OCI-M1 (cell line): ENCODE data around the gene SNRNP70.
A peak's percentile ranks its signal among the peaks of the same experiment; 100 is the strongest.
"Not testable (repeated sequence)": the region's sequence is repeated elsewhere in the genome, so short reads cannot be mapped to it uniquely, and the experiment has no call there.

Experiments
- DNase-seq: peaks from one replicate; lab custom pipeline; 2025; lab: John Stamatoyannopoulos, UW

SNRNP70 gene, protein sequence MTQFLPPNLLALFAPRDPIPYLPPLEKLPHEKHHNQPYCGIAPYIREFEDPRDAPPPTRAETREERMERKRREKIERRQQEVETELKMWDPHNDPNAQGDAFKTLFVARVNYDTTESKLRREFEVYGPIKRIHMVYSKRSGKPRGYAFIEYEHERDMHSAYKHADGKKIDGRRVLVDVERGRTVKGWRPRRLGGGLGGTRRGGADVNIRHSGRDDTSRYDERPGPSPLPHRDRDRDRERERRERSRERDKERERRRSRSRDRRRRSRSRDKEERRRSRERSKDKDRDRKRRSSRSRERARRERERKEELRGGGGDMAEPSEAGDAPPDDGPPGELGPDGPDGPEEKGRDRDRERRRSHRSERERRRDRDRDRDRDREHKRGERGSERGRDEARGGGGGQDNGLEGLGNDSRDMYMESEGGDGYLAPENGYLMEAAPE

GRCh38 chr19:49085020-49085867 lies at the start of gene SNRNP70:
Gene SNRNP70 (plus strand): TSS chr19:49085451. CDS start chr19:49086415, 964 bp downstream.
- DNase-seq, result peak; percentile 100

- peak; percentile 82 for DNase-seq
Measured at GRCh38 chr19:49036815-49037214, 48.4 kb upstream of the SNRNP70 start, which contains the start of gene CGB1. Gene CGB1 (minus strand): TSS chr19:49036895. CDS start chr19:49036711, 184 bp downstream.

DNA sequence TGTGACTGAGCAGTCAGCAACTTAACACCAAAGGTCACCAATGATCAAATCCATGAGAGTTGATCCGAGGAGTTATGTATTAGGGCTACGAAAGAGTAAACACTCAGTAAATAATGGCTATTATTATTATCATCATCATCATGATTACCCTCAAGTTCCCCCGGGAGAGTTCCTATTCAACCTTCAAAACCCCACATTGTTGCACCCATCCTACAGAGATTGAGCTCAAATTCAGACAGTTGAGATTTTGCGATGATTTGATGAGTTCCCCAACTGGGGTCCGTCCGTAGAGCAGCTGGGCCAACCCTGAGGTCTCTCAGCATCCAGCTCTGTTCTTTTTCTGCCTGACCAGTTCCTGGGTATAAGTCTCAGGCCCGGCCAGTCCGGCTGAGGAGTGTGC lies 47.1 kb upstream of the SNRNP70 start:
- not testable (repeated sequence) for DNase-seq

DNA sequence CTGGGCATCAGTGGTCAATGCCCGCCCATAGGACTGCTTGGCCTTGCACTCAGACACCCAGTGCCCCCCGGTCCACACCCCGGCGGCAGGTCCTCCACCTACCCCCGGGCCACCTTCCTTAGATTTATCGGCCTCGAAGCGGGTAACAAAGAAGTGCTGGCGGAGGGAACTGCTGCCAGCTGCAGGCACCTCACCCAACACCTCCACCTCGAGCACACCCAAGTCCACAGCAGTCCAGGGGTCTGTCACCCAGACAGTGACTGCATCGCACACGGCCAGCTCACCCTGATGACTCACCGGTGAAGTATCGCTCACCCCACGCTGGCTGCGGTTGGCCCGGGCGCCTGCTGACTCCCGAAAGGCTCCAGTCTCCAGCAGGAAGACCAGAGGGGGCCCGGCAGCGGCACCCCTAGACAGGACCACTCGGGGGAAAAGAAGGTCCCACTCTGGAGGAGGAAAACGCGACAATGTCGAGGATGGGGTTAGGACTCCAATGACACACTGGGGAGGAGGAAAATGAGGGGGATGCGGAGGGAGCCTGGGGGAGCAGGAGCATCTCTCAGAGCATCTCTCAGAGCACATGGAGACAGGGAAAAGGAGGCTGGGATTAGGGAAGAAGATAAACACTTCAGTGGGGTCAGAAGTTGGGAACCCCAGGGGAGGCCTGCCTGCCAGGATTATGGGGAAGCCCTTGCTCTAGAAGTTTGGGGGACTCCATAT lies 46.5 kb upstream of the SNRNP70 start:
- DNase-seq, result not testable (repeated sequence)

DNA sequence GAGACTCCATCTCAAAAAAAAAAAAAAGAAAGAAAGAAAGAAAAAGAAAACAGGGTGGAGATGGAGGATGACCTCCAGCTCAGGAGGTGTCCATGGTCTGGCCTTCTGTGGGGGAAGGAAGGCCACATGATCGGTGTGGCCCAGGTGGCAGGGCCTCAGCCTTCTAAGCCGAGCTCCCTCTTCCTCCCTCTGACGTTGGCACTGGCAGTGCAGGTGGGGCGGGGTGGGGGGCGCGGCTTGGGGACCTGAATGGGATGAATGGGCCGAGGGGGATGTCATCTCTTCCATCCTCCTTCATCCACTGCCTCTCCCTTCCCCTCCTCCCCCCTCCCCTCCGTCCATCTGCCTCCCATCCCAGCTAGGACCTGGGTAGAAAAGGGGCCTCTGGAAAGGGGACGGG lies 45.5 kb upstream of the SNRNP70 start:
- not testable (repeated sequence) for DNase-seq

DNA sequence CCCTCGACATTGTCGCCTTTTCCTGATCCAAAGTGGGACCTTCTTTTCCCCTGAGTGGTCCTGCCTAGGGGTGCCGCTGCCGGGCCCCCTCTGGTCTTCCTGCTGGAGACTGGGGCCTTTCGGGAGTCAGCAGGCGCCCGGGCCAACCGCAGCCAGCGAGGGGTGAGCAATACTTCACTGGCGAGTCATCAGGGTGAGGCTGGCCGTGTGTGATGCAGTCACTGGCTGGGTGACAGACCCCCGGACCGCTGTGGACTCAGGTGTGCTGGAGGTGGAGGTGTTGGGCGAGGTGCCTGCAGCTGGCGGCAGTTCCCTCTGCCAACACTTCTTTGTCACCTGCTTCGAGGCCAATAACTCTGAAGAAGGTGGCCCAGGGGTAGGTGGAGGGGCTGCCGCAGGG lies 43.1 kb upstream of the SNRNP70 start:
- no peak for DNase-seq

DNA sequence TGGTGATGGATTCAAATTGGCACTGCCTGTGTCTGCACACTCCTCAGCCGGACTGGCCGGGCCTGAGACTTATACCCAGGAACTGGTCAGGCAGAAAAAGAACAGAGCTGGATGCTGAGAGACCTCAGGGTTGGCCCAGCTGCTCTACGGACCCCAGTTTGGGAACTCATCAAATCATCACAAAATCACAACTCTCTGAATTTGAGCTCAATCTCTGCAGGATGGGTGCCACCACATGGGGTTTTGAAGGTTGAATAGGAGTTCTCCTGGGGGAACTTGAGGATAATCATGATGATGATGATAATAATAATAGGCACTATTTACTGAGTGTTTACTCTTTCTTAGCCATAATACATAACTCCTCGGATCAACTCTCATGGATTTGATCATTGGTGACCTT lies 42.6 kb upstream of the SNRNP70 start:
- not testable (repeated sequence) for DNase-seq

DNA sequence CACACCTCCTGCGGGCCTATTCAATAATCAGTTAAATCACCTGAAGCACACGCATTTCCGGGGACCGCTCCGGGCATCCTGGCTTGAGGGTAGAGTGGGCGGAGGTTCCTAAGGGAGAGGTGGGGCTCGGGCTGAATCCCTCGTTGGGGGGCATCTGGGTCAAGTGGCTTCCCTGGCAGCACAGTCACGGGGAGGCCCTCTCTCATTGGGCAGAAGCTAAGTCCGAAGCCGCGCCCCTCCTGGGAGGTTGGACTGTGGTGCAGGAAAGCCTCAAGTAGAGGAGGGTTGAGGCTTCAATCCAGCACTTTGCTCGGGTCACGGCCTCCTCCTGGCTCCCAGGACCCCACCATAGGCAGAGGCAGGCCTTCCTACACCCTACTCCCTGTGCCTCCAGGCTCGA lies 41.7 kb upstream of the SNRNP70 start, which contains the start of gene CGB5:
TSS of gene CGB5 (plus strand) at position 301 of the 400 bp plus-strand sequence. CDS start 362 bp downstream, outside the sequence.
- DNase-seq, result not testable (repeated sequence)

DNA sequence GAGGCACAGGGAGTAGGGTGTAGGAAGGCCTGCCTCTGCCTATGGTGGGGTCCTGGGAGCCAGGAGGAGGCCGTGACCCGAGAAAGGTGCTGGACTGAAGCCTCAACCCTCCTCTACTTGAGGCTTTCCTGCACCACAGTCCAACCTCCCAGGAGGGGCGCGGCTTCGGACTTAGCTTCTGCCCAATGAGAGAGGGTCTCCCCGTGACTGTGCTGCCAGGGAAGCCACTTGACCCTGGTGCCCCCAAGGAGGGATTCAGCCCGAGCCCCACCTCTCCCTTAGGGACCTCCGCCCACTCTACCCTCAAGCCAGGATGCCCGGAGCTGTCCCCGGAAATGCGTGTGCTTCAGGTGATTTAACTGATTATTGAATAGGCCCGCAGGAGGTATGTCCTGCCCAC lies 36.2 kb upstream of the SNRNP70 start, which contains the start of gene CGB8:
TSS of gene CGB8 (minus strand) at position 101 of the 400 bp plus-strand sequence. CDS start 372 bp downstream, outside the sequence.
- not testable (repeated sequence) for DNase-seq

DNA sequence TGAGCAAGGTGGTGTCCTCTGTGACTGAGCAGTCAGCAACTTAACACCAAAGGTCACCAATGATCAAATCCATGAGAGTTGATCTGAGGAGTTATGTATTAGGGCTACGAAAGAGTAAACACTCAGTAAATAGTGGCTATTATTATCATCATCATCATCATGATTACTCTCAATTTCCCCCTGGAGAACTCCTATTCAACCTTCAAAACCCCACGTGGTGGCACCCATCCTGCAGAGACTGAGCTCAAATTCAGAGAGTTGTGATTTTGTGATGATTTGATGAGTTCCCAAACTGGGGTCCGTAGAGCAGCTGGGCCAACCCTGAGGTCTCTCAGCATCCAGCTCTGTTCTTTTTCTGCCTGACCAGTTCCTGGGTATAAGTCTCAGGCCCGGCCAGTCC lies 35.4 kb upstream of the SNRNP70 start:
- not testable (repeated sequence) for DNase-seq

DNA sequence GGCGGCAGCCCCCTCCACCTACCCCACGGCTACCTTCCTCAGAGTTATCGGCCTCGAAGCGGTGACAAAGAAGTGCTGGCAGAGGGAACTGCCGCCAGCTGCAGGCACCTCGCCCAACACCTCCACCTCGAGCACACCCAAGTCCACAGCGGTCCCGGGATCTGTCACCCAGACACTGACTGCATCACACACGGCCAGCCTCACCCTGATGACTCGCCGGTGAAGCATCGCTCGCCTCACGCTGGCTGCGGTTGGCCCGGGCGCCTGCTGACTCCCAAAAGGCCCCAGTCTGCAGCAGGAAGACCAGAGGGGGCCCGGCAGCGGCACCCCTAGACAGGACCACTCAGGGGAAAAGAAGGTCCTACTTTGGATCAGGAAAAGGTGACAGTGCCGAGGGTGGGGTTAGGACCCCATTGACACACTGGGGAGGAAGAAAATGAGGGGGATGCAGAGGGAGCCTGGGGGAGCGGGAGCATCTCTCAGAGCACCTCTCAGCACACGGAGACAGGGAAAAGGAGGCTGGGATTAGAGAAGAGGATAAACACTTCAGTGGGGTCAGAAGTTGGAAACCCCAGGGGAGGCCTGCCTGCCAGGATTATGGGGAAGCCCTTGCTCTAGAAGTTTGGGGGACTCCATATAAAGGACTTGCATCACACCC lies 34.7 kb upstream of the SNRNP70 start:
- not testable (repeated sequence) for DNase-seq

DNA sequence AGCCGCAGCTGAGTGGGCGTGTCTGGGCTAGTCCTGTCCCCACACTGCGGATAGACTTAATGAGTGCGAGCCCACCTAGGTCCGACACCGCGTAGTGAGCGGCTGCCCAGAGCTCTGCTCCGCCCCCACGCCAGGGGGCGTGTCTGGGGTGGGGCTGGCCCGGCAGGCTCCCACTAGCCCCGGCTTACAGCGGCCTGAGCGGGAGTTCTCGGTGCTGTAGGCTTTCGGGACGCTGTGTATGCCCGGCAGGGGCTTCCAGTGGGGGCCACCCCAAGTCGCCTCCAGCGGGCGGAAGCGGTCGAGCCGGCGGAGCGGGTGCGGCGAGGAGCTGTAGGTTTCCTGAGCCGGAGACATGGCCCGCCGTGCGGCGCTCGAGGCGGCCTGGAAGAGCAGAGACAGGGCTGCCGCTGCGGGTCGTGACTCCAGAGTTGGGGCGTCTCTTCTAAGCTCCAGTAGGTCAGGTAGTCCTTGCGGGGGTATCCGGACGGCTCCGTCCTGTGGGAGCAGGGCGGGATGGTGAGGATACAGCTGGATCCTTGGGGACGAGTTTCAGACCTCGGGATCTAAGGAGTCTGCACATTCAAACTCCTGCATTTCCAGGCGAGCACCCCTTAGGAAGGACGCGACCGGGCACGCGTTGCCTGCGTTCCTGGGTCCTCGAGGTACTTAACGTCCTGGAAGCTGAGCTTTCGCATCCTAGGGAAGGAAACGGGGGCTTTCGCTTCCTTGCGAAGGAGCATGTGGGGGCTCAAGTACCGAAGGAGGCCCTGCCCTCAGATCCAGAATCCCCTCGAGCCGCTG lies 28.9 kb upstream of the SNRNP70 start:
- peak; percentile 70 for DNase-seq

GRCh38 chr19:49056902-49057596 lies 28.2 kb upstream of the SNRNP70 start:
- DNase-seq, result not testable (repeated sequence)

DNA sequence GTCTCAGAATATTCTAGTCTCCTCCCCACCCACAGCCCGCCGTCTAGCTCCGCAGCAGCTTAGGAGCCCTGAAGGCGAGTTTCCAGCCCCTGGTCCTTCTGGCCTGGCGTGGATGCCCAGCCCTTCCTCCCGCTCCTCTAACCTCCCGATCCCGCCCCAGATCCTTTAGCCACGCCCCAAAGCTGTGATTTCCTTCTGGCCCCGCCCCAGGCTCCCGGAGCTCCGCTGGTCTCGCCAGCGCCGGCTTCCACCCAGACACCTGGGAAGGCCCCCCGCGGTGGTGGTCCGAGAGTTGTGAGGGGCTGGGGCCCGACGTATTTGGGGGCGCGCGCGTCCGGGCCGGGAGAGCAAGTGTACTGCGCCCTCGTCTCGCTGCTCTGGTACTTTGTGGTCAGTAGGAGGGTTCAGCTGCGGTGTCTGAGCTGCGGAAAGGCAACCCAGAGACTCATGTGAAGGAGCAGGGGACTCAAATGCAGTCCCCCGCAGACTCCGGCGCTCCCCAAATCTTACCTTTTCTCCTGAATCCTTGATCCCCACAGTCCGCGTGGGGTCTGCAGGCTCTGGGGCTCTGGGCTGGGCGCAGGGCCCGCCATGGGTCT lies 27.5 kb upstream of the SNRNP70 start, which contains the start of gene CGB7:
TSS of gene CGB7 (minus strand) at position 114 of the 599 bp plus-strand sequence. CDS start 2,374 bp downstream, outside the sequence.
- no peak for DNase-seq

- no peak for DNase-seq
Measured at GRCh38 chr19:49058562-49058961, 26.7 kb upstream of the SNRNP70 start.

GRCh38 chr19:49059053-49059452 lies 26.2 kb upstream of the SNRNP70 start:
- no peak for DNase-seq

- DNase-seq, result no peak
Measured at GRCh38 chr19:49061000-49061399, 24.3 kb upstream of the SNRNP70 start.

- no peak for DNase-seq
Measured at GRCh38 chr19:49061445-49061844, 23.8 kb upstream of the SNRNP70 start.

DNA sequence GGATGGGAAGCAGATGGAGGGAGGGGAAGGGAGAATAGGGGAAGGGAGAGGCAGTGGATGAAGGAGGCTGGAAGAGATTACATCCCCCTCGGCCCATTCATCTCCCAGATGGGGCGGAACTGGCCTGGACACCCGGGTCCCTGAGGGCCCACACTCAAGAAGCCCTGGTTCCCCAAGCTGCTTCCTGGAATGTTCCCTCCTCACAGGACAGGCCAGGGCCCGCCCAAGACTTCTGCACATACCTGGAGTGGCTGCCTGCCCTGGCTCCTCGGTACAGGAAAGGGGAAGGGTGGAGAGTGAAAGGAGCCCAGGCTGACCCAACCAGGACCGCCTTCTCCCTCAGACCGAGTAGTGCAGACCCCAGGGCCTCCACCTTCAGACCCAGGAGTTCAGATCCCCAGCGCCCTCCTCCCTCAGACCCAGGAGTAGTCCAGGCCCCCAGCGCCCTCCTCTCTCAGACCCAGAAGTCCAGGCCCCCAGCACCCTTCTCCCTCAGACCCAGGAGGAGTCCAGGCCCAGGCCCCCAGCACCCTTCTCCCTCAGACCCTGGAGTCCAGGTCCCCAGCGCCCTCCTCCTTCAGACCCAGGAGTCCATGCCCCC lies 21.1 kb upstream of the SNRNP70 start:
- no peak for DNase-seq
